A549 (cell line): Measurements from ENCODE around the gene ZBED5.

Source experiments
- BHLHE40 ChIP-seq: IDR thresholded peaks from 2 replicates; pipeline ENCODE4 v1.6.1; 2012; ENCODE audit warnings: low read depth, low read length, inconsistent platforms
- CHD2 ChIP-seq: fragments of 150-350 bp; IDR thresholded peaks from 2 replicates; pipeline ENCODE4 v1.6.1; 2014; ENCODE audit warnings: low read length; ENCODE audit not compliant: partially characterized antibody
- EP300 ChIP-seq, 2 experiments: fragments of >200 bp; sonication (Bioruptor Twin); formaldehyde crosslinking; IDR thresholded peaks; 2 replicates in 1 of 2; 3 replicates in 1 of 2; pipeline ENCODE4 v1.6.1; 2016 to 2017
- KDM1A ChIP-seq: fragments of 200-600 bp; sonication (generic); IDR thresholded peaks from 2 replicates; pipeline ENCODE4 v1.6.1; 2016; ENCODE audit warnings: low read depth, mild to moderate bottlenecking
- MAX ChIP-seq: IDR thresholded peaks from 2 replicates; pipeline ENCODE4 v1.6.1; 2012
- MYC ChIP-seq: IDR thresholded peaks from 2 replicates; pipeline ENCODE4 v1.6.1; 2012; ENCODE audit warnings: mild to moderate bottlenecking, inconsistent platforms, low read length, improper control_type of control experiment, borderline replicate concordance
- POLR2A ChIP-seq: IDR thresholded peaks from 2 replicates; pipeline ENCODE4 v1.6.1; 2012; ENCODE audit warnings: mild to moderate bottlenecking, low read length
- RAD21 ChIP-seq, 2 experiments: fragments of >200 bp in 1 of 2; sonication (Bioruptor Twin) in 1 of 2; formaldehyde crosslinking in 1 of 2; IDR thresholded peaks in 1 of 2; conservative IDR thresholded peaks in 1 of 2; 2 replicates in 1 of 2; 3 replicates in 1 of 2; pipeline ENCODE4 v1.6.1; 2012 to 2018; ENCODE audit warnings: inconsistent platforms in 1 of 2
- REST ChIP-seq: fragments of 200-600 bp; sonication (generic); IDR thresholded peaks from 2 replicates; pipeline ENCODE4 v1.6.1; 2016; ENCODE audit warnings: antibody characterized with exemption, mild to moderate bottlenecking, moderate library complexity
- TF ChIP-seq, protein P1 (sequence below): fragments of >200 bp; sonication (Bioruptor Twin); formaldehyde crosslinking; IDR thresholded peaks from 3 replicates; pipeline ENCODE4 v1.5.1; 2016

DNA sequence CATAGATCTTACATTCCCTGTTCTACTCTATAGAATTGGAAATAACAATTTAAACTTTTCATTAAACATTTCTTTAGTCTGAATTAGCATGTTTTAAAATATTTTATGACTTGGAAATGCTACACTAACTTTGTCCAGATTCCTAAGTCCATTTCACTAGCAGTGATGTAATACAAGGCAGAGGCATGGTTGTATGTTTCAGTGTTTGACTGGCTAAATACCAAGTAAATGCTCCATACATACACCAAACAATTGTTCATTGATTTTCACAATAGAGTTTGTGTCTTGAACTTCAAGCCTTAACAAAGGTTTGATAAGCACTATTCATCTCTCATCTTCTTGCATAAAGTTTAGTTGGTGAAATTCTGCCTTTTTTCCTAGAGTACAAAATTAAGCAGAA is 13.5 kb downstream of the ZBED5 start:
- TF ChIP-seq, protein P1, sequence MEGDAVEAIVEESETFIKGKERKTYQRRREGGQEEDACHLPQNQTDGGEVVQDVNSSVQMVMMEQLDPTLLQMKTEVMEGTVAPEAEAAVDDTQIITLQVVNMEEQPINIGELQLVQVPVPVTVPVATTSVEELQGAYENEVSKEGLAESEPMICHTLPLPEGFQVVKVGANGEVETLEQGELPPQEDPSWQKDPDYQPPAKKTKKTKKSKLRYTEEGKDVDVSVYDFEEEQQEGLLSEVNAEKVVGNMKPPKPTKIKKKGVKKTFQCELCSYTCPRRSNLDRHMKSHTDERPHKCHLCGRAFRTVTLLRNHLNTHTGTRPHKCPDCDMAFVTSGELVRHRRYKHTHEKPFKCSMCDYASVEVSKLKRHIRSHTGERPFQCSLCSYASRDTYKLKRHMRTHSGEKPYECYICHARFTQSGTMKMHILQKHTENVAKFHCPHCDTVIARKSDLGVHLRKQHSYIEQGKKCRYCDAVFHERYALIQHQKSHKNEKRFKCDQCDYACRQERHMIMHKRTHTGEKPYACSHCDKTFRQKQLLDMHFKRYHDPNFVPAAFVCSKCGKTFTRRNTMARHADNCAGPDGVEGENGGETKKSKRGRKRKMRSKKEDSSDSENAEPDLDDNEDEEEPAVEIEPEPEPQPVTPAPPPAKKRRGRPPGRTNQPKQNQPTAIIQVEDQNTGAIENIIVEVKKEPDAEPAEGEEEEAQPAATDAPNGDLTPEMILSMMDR: no peak
- TF ChIP-seq MAX (no peak), KDM1A (no peak), REST (no peak), POLR2A (no peak), RAD21 (conservative IDR thresholded peaks at IDR 0.05 in 1 of 2, IDR thresholded peaks at IDR 0.05 in 1 of 2) (no peak), BHLHE40 (no peak), CHD2 (no peak), MYC (no peak), EP300 (IDR thresholded peaks at IDR 0.05) (no peak)
